Naive thymus-derived CD4-positive, alpha-beta T cell (primary cell): ENCODE measurements around the gene LILRA1. TPM values are rescaled to one million over a fixed set of nuclear protein-coding genes. Genes with fewer than 3 reads are reported as not detected.
"Not testable (repeated sequence)": the region's sequence is repeated elsewhere in the genome, so short reads cannot be mapped to it uniquely, and the experiment has no call there.

ENCODE experiments used
- ATAC-seq: fragments of 150-1000 bp; cut with Tn5 transposase; 2 replicates; pipeline ENCODE4 v1.10.0; 2021; ENCODE audit warnings: mild to moderate bottlenecking, moderate library complexity
- CTCF ChIA-PET: fragments of 350-600 bp; sonication (Branson Sonifier 250); formaldehyde crosslinking; loops from one replicate; lab custom pipeline; 2021; ENCODE audit warnings: antibody characterized with exemption; lab: Charles Lee
- POLR2A ChIA-PET: fragments of 350-600 bp; sonication (Branson Sonifier 250); formaldehyde crosslinking; loops from one replicate; lab custom pipeline; 2021; ENCODE audit warnings: antibody characterized with exemption, inconsistent platforms; lab: Charles Lee
- DNase-seq, 9 donors: peaks; one replicate each; pipeline versions ENCODE4 v3.0.0 to v3.0.0-alpha.2; 2020 to 2022; ENCODE audit warnings: mixed read lengths in 1 of 9
- H3K27ac ChIP-seq: one replicate; pipeline ENCODE4 v1.7.0; 2013; ENCODE audit warnings: mild to moderate bottlenecking, low read depth, low read length, moderate library complexity
- H3K27me3 ChIP-seq, 2 donors: one replicate each; pipeline ENCODE4 v1.7.0; 2013; ENCODE audit warnings: low read length in 2 of 2, mild to moderate bottlenecking in 2 of 2, moderate library complexity in 2 of 2; ENCODE audit not compliant: control insufficient read depth in 2 of 2, insufficient read depth in 2 of 2
- H3K36me3 ChIP-seq, 3 experiments: 1 replicate in 2 of 3; 2 replicates in 1 of 3; pipeline ENCODE4 v1.7.0; 2013; ENCODE audit warnings: low read length in 3 of 3, mild to moderate bottlenecking in 3 of 3, moderate library complexity in 1 of 3; ENCODE audit not compliant: insufficient read depth in 3 of 3, control insufficient read depth in 2 of 3
- H3K4me1 ChIP-seq, 2 donors: one replicate each; pipeline ENCODE4 v1.7.0; 2013; ENCODE audit warnings: low read length in 2 of 2, mild to moderate bottlenecking in 2 of 2, moderate library complexity in 1 of 2; ENCODE audit not compliant: control insufficient read depth in 2 of 2, insufficient read depth in 2 of 2
- H3K4me3 ChIP-seq: 2 replicates; pipeline ENCODE4 v1.7.0; 2013; ENCODE audit warnings: mild to moderate bottlenecking, low read length
- H3K9me3 ChIP-seq, 3 experiments: 1 replicate in 2 of 3; 2 replicates in 1 of 3; pipeline ENCODE4 v1.7.0; 2013; ENCODE audit warnings: low read length in 3 of 3; ENCODE audit not compliant: control insufficient read depth in 2 of 3
- H3K27ac Mint-ChIP-seq, 9 donors: one replicate each; pipeline ENCODE4 v1.8.0; 2020 to 2022; ENCODE audit warnings: mixed read lengths in 9 of 9, mild to moderate bottlenecking in 8 of 9, moderate library complexity in 5 of 9, inconsistent platforms in 2 of 9
- H3K27me3 Mint-ChIP-seq, 5 donors: one replicate each; pipeline ENCODE4 v1.8.0; 2021 to 2022; ENCODE audit warnings: mixed read lengths in 5 of 5, mild to moderate bottlenecking in 1 of 5
- H3K36me3 Mint-ChIP-seq, 5 donors: one replicate each; pipeline ENCODE4 v1.8.0; 2020 to 2022; ENCODE audit warnings: mixed read lengths in 5 of 5, mild to moderate bottlenecking in 3 of 5, inconsistent platforms in 1 of 5
- H3K4me1 Mint-ChIP-seq, 7 donors: one replicate each; pipeline ENCODE4 v1.8.0; 2020 to 2022; ENCODE audit warnings: mixed read lengths in 7 of 7, mild to moderate bottlenecking in 3 of 7, inconsistent platforms in 1 of 7
- H3K4me3 Mint-ChIP-seq, 10 donors: one replicate each; pipeline ENCODE4 v1.8.0; 2020 to 2022; ENCODE audit warnings: mild to moderate bottlenecking in 10 of 10, mixed read lengths in 10 of 10, moderate library complexity in 6 of 10, inconsistent platforms in 2 of 10
- H3K9me3 Mint-ChIP-seq, 11 donors: one replicate each; pipeline ENCODE4 v1.8.0; 2020 to 2022; ENCODE audit warnings: mixed read lengths in 11 of 11, mild to moderate bottlenecking in 4 of 11, inconsistent platforms in 1 of 11, moderate library complexity in 1 of 11
- intact Hi-C, 2 donors: fragments of 100-400 bp; cut with micrococcal nuclease; formaldehyde crosslinking; loops; one replicate each; pipeline ENCODE4 v1.15.1; 2023
- polyA plus RNA-seq, 2 donors: library from polyadenylated mRNA; unstranded; fragments of 300-500 nt; fragmentation: Illumina TruSeq; gene quantifications; one replicate each; pipeline ENCODE4 v1.2.3, GENCODE V29; 2021
- total RNA-seq, 6 experiments: library from RNA in 5 of 6; stranded (reverse) in 5 of 6; gene quantifications; 1 replicate in 5 of 6; 2 replicates in 1 of 6; pipeline ENCODE4 v1.2.3 and lab custom pipeline; 2021 to 2026

LILRA1 gene
- total and polyA plus RNA-seq, 7 experiments from 2014 or later, result 0.14 to 36.7 (median 4.3) TPM; not detected in 4

DNA sequence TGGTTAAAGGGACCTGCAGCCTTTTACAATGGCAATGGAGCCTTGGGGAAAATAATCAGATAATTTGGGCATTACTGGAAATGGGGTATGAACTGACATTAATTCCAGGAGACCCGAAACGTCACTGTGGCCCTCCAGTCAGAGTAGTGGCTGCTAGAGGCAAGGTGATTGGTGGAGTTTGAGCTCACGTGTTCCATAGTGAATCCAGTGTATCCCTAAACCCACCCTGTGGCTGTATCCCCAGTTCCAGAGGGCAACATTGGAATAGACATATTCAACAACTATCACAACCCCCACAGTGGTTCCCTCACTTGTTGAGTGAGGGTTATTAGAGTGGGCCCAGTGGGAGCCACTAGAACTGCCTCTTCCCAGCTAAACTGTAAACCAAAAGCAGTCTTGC, 23.1 kb upstream of the LILRA1 start:
- no peaks in the 10 kb centered on the region for H3K9me3 ChIP-seq
- peaks cover 31 to 62% (median 35%) of the 10 kb centered on the region in 5 donors for H3K27me3 Mint-ChIP-seq
- intact Hi-C loops, result no loop called here
- H3K4me3 Mint-ChIP-seq, result no peak overlapping the region
- H3K9me3 Mint-ChIP-seq, result peaks cover 0 to 5% (median 0%) of the 10 kb centered on the region in 11 donors
- DNase-seq (no peak), ATAC-seq (no peak)
- no peak overlapping the region for H3K27ac Mint-ChIP-seq
- H3K4me3 ChIP-seq, result no peak overlapping the region
- peaks cover 0 to 20% (median 0%) of the 10 kb centered on the region in 7 donors for H3K4me1 Mint-ChIP-seq
- no peaks in the 10 kb centered on the region for H3K36me3 ChIP-seq
- no peaks in the 10 kb centered on the region for H3K36me3 Mint-ChIP-seq
- POLR2A ChIA-PET, result no interaction called here
- H3K4me1 ChIP-seq, result no peaks in the 10 kb centered on the region
- no peak overlapping the region for H3K27ac ChIP-seq
- no peaks in the 10 kb centered on the region for H3K27me3 ChIP-seq
- CTCF ChIA-PET, result no interaction called here

- H3K9me3 Mint-ChIP-seq, H3K4me1 ChIP-seq, H3K27me3 ChIP-seq, CTCF ChIA-PET, H3K36me3 Mint-ChIP-seq, H3K4me3 ChIP-seq, H3K27ac ChIP-seq, intact Hi-C loops, POLR2A ChIA-PET, H3K36me3 ChIP-seq, H3K9me3 ChIP-seq, H3K27ac Mint-ChIP-seq, H3K4me3 Mint-ChIP-seq, DNase-seq: not testable (repeated sequence)
- peaks cover 0 to 20% (median 0%) of the 10 kb centered on the region in 7 donors for H3K4me1 Mint-ChIP-seq
- peaks cover 23 to 48% (median 27%) of the 10 kb centered on the region in 5 donors for H3K27me3 Mint-ChIP-seq
- ATAC-seq, result peak; percentile 49
These were observed 21.5 kb upstream of the LILRA1 start for GRCh38 chr19:54571715-54572615.

- peaks cover 0 to 17% (median 0%) of the 10 kb centered on the region in 7 donors for H3K4me1 Mint-ChIP-seq
- DNase-seq (no peak), ATAC-seq (peak; percentile 61)
- no peaks in the 10 kb centered on the region for H3K36me3 ChIP-seq
- ChIA-PET POLR2A (no interaction called here), CTCF (no interaction called here)
- peaks cover 0 to 5% (median 0%) of the 10 kb centered on the region in 11 donors for H3K9me3 Mint-ChIP-seq
- H3K27ac ChIP-seq, result no peak overlapping the region
- intact Hi-C loops, result no loop called here
- peaks cover 19 to 42% (median 27%) of the 10 kb centered on the region in 5 donors for H3K27me3 Mint-ChIP-seq
- no peaks in the 10 kb centered on the region for H3K4me1 ChIP-seq
- no peaks in the 10 kb centered on the region for H3K27me3 ChIP-seq
- H3K9me3 ChIP-seq, result no peaks in the 10 kb centered on the region
- no peaks in the 10 kb centered on the region for H3K36me3 Mint-ChIP-seq
- H3K4me3 ChIP-seq, result no peak overlapping the region
- H3K4me3 Mint-ChIP-seq, result peak overlapping the region in 1 of 10 donors; percentile 10
- H3K27ac Mint-ChIP-seq, result no peak overlapping the region
These were observed 20.6 kb upstream of the LILRA1 start for GRCh38 chr19:54572696-54573311.

- ATAC-seq (peak; percentile 69), DNase-seq (no peak)
- H3K4me1 ChIP-seq, result no peaks in the 10 kb centered on the region
- peaks cover 0 to 16% (median 0%) of the 10 kb centered on the region in 7 donors for H3K4me1 Mint-ChIP-seq
- no peaks in the 10 kb centered on the region for H3K27me3 ChIP-seq
- no peak within 1 kb of the TSS for H3K4me3 ChIP-seq
- H3K27ac ChIP-seq, result no peak within 1 kb of the TSS
- peak within 1 kb of the TSS in 1 of 10 donors; percentile 10 for H3K4me3 Mint-ChIP-seq
- ChIA-PET POLR2A (no interaction called here), CTCF (interaction anchor here (0.6 kb wide), 1 partner anchor 102 kb away, joined by 4 read pairs; no protein-coding TSS in a partner anchor)
- H3K27me3 Mint-ChIP-seq, result peaks cover 15 to 42% (median 25%) of the 10 kb centered on the region in 5 donors
- H3K9me3 Mint-ChIP-seq, result peaks cover 0 to 5% (median 0%) of the 10 kb centered on the region in 11 donors
- no peaks in the 10 kb centered on the region for H3K36me3 Mint-ChIP-seq
- H3K27ac Mint-ChIP-seq, result no peak within 1 kb of the TSS
- H3K36me3 ChIP-seq, result no peaks in the 10 kb centered on the region
- intact Hi-C loops, result no loop called here
- H3K9me3 ChIP-seq, result no peaks in the 10 kb centered on the region
These were observed 20.0 kb upstream of the LILRA1 start, which contains the start of gene LILRA2 for GRCh38 chr19:54573330-54573872. Gene LILRA2 (plus strand): TSS chr19:54573790. CDS start chr19:54573879, 89 bp downstream.

- no peak for ATAC-seq
- Mint-ChIP-seq H3K4me1 (peaks cover 0 to 14% (median 0%) of the 10 kb centered on the region in 7 donors), H3K4me3 (no peak overlapping the region), H3K9me3 (peaks cover 0 to 10% (median 0%) of the 10 kb centered on the region in 11 donors), H3K36me3 (no peaks in the 10 kb centered on the region), H3K27ac (no peak overlapping the region), H3K27me3 (peaks cover 18 to 42% (median 23%) of the 10 kb centered on the region in 5 donors)
- Histone ChIP-seq H3K27me3 (no peaks in the 10 kb centered on the region), H3K9me3 (no peaks in the 10 kb centered on the region), H3K4me3 (no peak overlapping the region), H3K36me3 (no peaks in the 10 kb centered on the region), H3K27ac (no peak overlapping the region), H3K4me1 (no peaks in the 10 kb centered on the region)
- DNase-seq, result no peak
- ChIA-PET POLR2A (no interaction called here), CTCF (interaction anchor here (0.6 kb wide), 1 partner anchor 101 kb away, joined by 4 read pairs; no protein-coding TSS in a partner anchor)
- intact Hi-C loops, result no loop called here
These were observed 19.4 kb upstream of the LILRA1 start for GRCh38 chr19:54574051-54574450.

DNA sequence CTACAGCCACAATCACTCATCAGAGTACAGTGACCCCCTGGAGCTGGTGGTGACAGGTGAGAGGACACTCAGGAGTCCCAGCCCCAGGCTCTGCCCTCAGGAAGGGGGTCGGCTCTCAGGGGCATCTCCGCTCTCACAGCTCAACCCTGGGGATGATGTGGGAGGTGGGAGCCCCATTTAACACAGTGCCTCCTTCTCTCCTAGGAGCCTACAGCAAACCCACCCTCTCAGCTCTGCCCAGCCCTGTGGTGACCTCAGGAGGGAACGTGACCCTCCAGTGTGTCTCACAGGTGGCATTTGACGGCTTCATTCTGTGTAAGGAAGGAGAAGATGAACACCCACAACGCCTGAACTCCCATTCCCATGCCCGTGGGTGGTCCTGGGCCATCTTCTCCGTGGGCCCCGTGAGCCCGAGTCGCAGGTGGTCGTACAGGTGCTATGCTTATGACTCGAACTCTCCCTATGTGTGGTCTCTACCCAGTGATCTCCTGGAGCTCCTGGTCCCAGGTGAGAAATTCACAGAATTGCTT, 18.8 kb upstream of the LILRA1 start:
- ChIA-PET POLR2A (no interaction called here), CTCF (no interaction called here)
- Mint-ChIP-seq H3K4me3 (no peak overlapping the region), H3K27ac (no peak overlapping the region), H3K36me3 (no peaks in the 10 kb centered on the region), H3K27me3 (peaks cover 18 to 40% (median 23%) of the 10 kb centered on the region in 5 donors), H3K9me3 (peaks cover 0 to 13% (median 2%) of the 10 kb centered on the region in 11 donors), H3K4me1 (peaks cover 0 to 14% (median 0%) of the 10 kb centered on the region in 7 donors)
- intact Hi-C loops, result no loop called here
- Histone ChIP-seq H3K9me3 (no peaks in the 10 kb centered on the region), H3K4me3 (no peak overlapping the region), H3K4me1 (no peaks in the 10 kb centered on the region), H3K36me3 (no peaks in the 10 kb centered on the region), H3K27me3 (no peaks in the 10 kb centered on the region), H3K27ac (no peak overlapping the region)
- ATAC-seq (no peak), DNase-seq (no peak)
